MCF 10A (cell line): ENCODE measurements around the gene ADGRG7. TPM values are rescaled to one million over a fixed set of nuclear protein-coding genes. Genes with fewer than 3 reads are reported as not detected.
"Not testable (repeated sequence)": the region's sequence is repeated elsewhere in the genome, so short reads cannot be mapped to it uniquely, and the experiment has no call there.

Experiments used
- BruUV-seq: library from RNA; stranded (reverse); fragments of 400-500 nt; replicated peaks from 2 replicates; lab custom pipeline; 2021; lab: Mats Ljungman, UMichigan
- CTCF ChIA-PET: fragments of 300-600 bp; sonication (Branson Sonifier 250); formaldehyde crosslinking; extraction: SDS; loops from one replicate; lab custom pipeline; 2021; ENCODE audit warnings: antibody characterized with exemption, inconsistent platforms; lab: Yijun Ruan, JAX
- POLR2A ChIA-PET: fragments of 300-600, 350-650 bp; sonication (Branson Sonifier 250); formaldehyde crosslinking; extraction: SDS; loops from one replicate; lab custom pipeline; 2020; ENCODE audit warnings: antibody characterized with exemption, inconsistent platforms; lab: Yijun Ruan, JAX
- DNase-seq: peaks from one replicate; pipeline ENCODE4 v3.0.0-alpha.2; 2018; ENCODE audit not compliant: unreplicated experiment
- H3K27ac Mint-ChIP-seq: one replicate; pipeline ENCODE4 v1.8.0; 2022; ENCODE audit warnings: mild to moderate bottlenecking, low read depth, mixed read lengths; ENCODE audit not compliant: unreplicated experiment
- H3K27me3 Mint-ChIP-seq: one replicate; pipeline ENCODE4 v1.8.0; 2022; ENCODE audit warnings: mixed read lengths; ENCODE audit not compliant: insufficient read depth, unreplicated experiment
- H3K36me3 Mint-ChIP-seq: one replicate; pipeline ENCODE4 v1.8.0; 2022; ENCODE audit warnings: mild to moderate bottlenecking, moderate library complexity, mixed read lengths; ENCODE audit not compliant: insufficient read depth, unreplicated experiment
- H3K4me1 Mint-ChIP-seq: one replicate; pipeline ENCODE4 v1.8.0; 2022; ENCODE audit warnings: mixed read lengths; ENCODE audit not compliant: insufficient read depth, unreplicated experiment
- H3K4me3 Mint-ChIP-seq: one replicate; pipeline ENCODE4 v1.8.0; 2022; ENCODE audit warnings: mild to moderate bottlenecking, moderate library complexity, mixed read lengths; ENCODE audit not compliant: unreplicated experiment
- H3K9me3 Mint-ChIP-seq: one replicate; pipeline ENCODE4 v1.8.0; 2022; ENCODE audit warnings: mixed read lengths; ENCODE audit not compliant: unreplicated experiment
- CTCF ChIP-seq: fragments of 200-600 bp; IDR thresholded peaks from one replicate; pipeline ENCODE4 v1.8.0; 2022; ENCODE audit warnings: antibody characterized with exemption, mild to moderate bottlenecking; ENCODE audit not compliant: unreplicated experiment
- intact Hi-C: fragments of 100-400 bp; cut with micrococcal nuclease; formaldehyde crosslinking; loops from 2 replicates; pipeline ENCODE4 v1.14.1; 2022
- total RNA-seq: library from RNA; stranded (reverse); gene quantifications from 2 replicates; pipeline ENCODE4 v1.2.3, GENCODE V29; 2022

Gene ADGRG7
- total RNA-seq, 1 experiment from 2014 or later, result not detected

GRCh38 chr3:100653604-100654294 is 44.3 kb downstream of the ADGRG7 start:
- no peak overlapping the region for H3K27ac Mint-ChIP-seq
- no peaks in the 10 kb centered on the region for H3K9me3 Mint-ChIP-seq
- H3K36me3 Mint-ChIP-seq, result no peaks in the 10 kb centered on the region
- POLR2A ChIA-PET, result interaction anchor here (1.1 to 1.8 kb wide), 2 partner anchors 55 to 56 kb away, joined by 4 to 6 read pairs; partner anchors contain the start of gene TFG
- CTCF ChIA-PET, result interaction anchor here (0.6 to 1.7 kb wide), 4 partner anchors 12 to 56 kb away, joined by 3 to 9 read pairs (median 4); no protein-coding TSS in a partner anchor
- H3K4me1 Mint-ChIP-seq, result peaks cover 13% of the 10 kb centered on the region
- DNase-seq, result no peak
- H3K4me3 Mint-ChIP-seq, result no peak overlapping the region
- no TSS peak for BruUV-seq
- H3K27me3 Mint-ChIP-seq, result no peaks in the 10 kb centered on the region
- intact Hi-C loops, result no loop called here
- no peak for TF ChIP-seq CTCF

GRCh38 chr3:100656945-100657344 is 47.5 kb downstream of the ADGRG7 start:
- Mint-ChIP-seq H3K9me3 (no peaks in the 10 kb centered on the region), H3K4me3 (no peak overlapping the region), H3K27ac (no peak overlapping the region), H3K27me3 (no peaks in the 10 kb centered on the region), H3K4me1 (no peaks in the 10 kb centered on the region), H3K36me3 (no peaks in the 10 kb centered on the region)
- POLR2A ChIA-PET, result no interaction called here
- CTCF ChIA-PET, result interaction anchor here (0.6 kb wide), 1 partner anchor 904 kb away, joined by 3 read pairs; no protein-coding TSS in a partner anchor
- no TSS peak for BruUV-seq
- no peak for TF ChIP-seq CTCF
- DNase-seq, result no peak
- intact Hi-C loops, result no loop called here

GRCh38 chr3:100661294-100661693 is 51.9 kb downstream of the ADGRG7 start:
- BruUV-seq, DNase-seq, H3K27ac Mint-ChIP-seq, intact Hi-C loops, H3K4me1 Mint-ChIP-seq, H3K4me3 Mint-ChIP-seq, H3K9me3 Mint-ChIP-seq, POLR2A ChIA-PET, H3K27me3 Mint-ChIP-seq, H3K36me3 Mint-ChIP-seq: not testable (repeated sequence)
- CTCF ChIA-PET, result interaction anchor here (0.6 kb wide), 2 partner anchors 136 to 1017 kb away, joined by 3 read pairs; no protein-coding TSS in a partner anchor

- peak; percentile 11 for DNase-seq
- POLR2A ChIA-PET, result interaction anchor here (0.6 kb wide), 1 partner anchor 30 kb away, joined by 3 read pairs; no protein-coding TSS in a partner anchor
- CTCF ChIA-PET, result no interaction called here
- no peaks in the 10 kb centered on the region for H3K27me3 Mint-ChIP-seq
- no peak overlapping the region for H3K4me3 Mint-ChIP-seq
- TF ChIP-seq CTCF, result no peak
- H3K4me1 Mint-ChIP-seq, result peaks cover 12% of the 10 kb centered on the region
- no peaks in the 10 kb centered on the region for H3K9me3 Mint-ChIP-seq
- no TSS peak for BruUV-seq
- no peaks in the 10 kb centered on the region for H3K36me3 Mint-ChIP-seq
- no peak overlapping the region for H3K27ac Mint-ChIP-seq
- intact Hi-C loops, result no loop called here
Measured at GRCh38 chr3:100662113-100662823, 52.9 kb downstream of the ADGRG7 start.
